CD14-positive monocyte (primary cell): ENCODE measurements around the gene GALNT18. TPM values are rescaled to one million over a fixed set of nuclear protein-coding genes. Genes with fewer than 3 reads are reported as not detected.

Source experiments
- DNase-seq, 3 donors: peaks; one replicate each; pipeline ENCODE4 v3.0.0-alpha.2; 2011 to 2022
- H2AFZ ChIP-seq: 2 replicates; pipeline ENCODE4 v1.6.0; 2012; ENCODE audit warnings: mild to moderate bottlenecking, low read depth, low read length, inconsistent platforms; ENCODE audit not compliant: insufficient read depth, poor library complexity, severe bottlenecking
- H3K27ac ChIP-seq, 2 donors: 1 replicate in 1 of 2; 2 replicates in 1 of 2; pipeline ENCODE4 v1.5.1; 2012 to 2013; ENCODE audit warnings: low read length in 2 of 2, control low read depth in 1 of 2, inconsistent platforms in 1 of 2, low read depth in 1 of 2, mild to moderate bottlenecking in 1 of 2
- H3K27me3 ChIP-seq, 2 donors: one replicate each; pipeline versions ENCODE4 v1.6.0 to v1.6.1; 2011 to 2013; ENCODE audit warnings: low read length in 2 of 2; ENCODE audit not compliant: control insufficient read depth in 2 of 2, insufficient read depth in 2 of 2
- H3K36me3 ChIP-seq, 2 donors: replicated peaks in 1 of 2; 1 replicate in 1 of 2; 2 replicates in 1 of 2; pipeline versions ENCODE4 v1.5.1 to v1.6.1; 2012 to 2013; ENCODE audit warnings: low read length in 2 of 2, control low read depth in 1 of 2, inconsistent platforms in 1 of 2, mild to moderate bottlenecking in 1 of 2; ENCODE audit not compliant: insufficient read depth in 2 of 2, control insufficient read depth in 1 of 2
- H3K4me1 ChIP-seq, 2 donors: 1 replicate in 1 of 2; 2 replicates in 1 of 2; pipeline versions ENCODE4 v1.5.1 to v1.6.1; 2012 to 2013; ENCODE audit warnings: low read length in 2 of 2, control low read depth in 1 of 2, inconsistent platforms in 1 of 2, mild to moderate bottlenecking in 1 of 2, moderate library complexity in 1 of 2; ENCODE audit not compliant: insufficient read depth in 2 of 2, control insufficient read depth in 1 of 2
- H3K4me2 ChIP-seq: replicated peaks from 2 replicates; pipeline ENCODE3; 2012; ENCODE audit warnings: low read length, moderate library complexity, mild to moderate bottlenecking; ENCODE audit not compliant: poor library complexity, severe bottlenecking; ENCODE audit errors: extremely low read depth
- H3K4me3 ChIP-seq, 3 experiments: fragments of 200-600 bp in 1 of 3; sonication (generic) in 1 of 3; replicated peaks in 1 of 3; 1 replicate in 2 of 3; 2 replicates in 1 of 3; pipeline ENCODE4 v1.5.1; 2011 to 2013; ENCODE audit warnings: low read length in 3 of 3, mild to moderate bottlenecking in 3 of 3, control low read depth in 2 of 3, low read depth in 2 of 3, inconsistent platforms in 1 of 3, moderate library complexity in 1 of 3
- H3K79me2 ChIP-seq: 2 replicates; pipeline ENCODE4 v1.6.0; 2012; ENCODE audit warnings: mild to moderate bottlenecking, control low read depth, inconsistent platforms, low read length, moderate library complexity; ENCODE audit not compliant: insufficient read depth
- H3K9ac ChIP-seq: 2 replicates; pipeline ENCODE4 v1.6.0; 2017; ENCODE audit warnings: low read length, mild to moderate bottlenecking; ENCODE audit not compliant: insufficient read depth, poor library complexity, severe bottlenecking
- H3K9me3 ChIP-seq, 2 donors: replicated peaks in 1 of 2; 1 replicate in 1 of 2; 2 replicates in 1 of 2; pipeline versions ENCODE4 v1.5.1 to v1.6.1; 2012 to 2013; ENCODE audit warnings: low read length in 2 of 2, control low read depth in 1 of 2; ENCODE audit not compliant: control insufficient read depth in 1 of 2, insufficient read depth in 1 of 2
- H4K20me1 ChIP-seq: 2 replicates; pipeline ENCODE4 v1.6.0; 2012; ENCODE audit warnings: mild to moderate bottlenecking, low read length, control low read depth, moderate library complexity; ENCODE audit not compliant: insufficient read depth
- H3K27ac Mint-ChIP-seq, 7 donors: one replicate each; pipeline ENCODE4 v1.8.0; 2020; ENCODE audit warnings: mild to moderate bottlenecking in 7 of 7, mixed read lengths in 7 of 7, moderate library complexity in 6 of 7, inconsistent platforms in 2 of 7
- H3K27me3 Mint-ChIP-seq, 3 donors: one replicate each; pipeline ENCODE4 v1.8.0; 2021 to 2022; ENCODE audit warnings: low read depth in 3 of 3, mild to moderate bottlenecking in 3 of 3, mixed read lengths in 3 of 3, moderate library complexity in 3 of 3, inconsistent platforms in 1 of 3
- H3K36me3 Mint-ChIP-seq, 2 donors: one replicate each; pipeline ENCODE4 v1.8.0; 2020; ENCODE audit warnings: mixed read lengths in 2 of 2, inconsistent platforms in 1 of 2, mild to moderate bottlenecking in 1 of 2
- H3K4me1 Mint-ChIP-seq: one replicate; pipeline ENCODE4 v1.8.0; 2020; ENCODE audit warnings: mild to moderate bottlenecking, mixed read lengths
- H3K4me3 Mint-ChIP-seq, 2 donors: one replicate each; pipeline ENCODE4 v1.8.0; 2020; ENCODE audit warnings: mild to moderate bottlenecking in 2 of 2, mixed read lengths in 2 of 2, moderate library complexity in 1 of 2
- H3K9me3 Mint-ChIP-seq, 7 donors: one replicate each; pipeline ENCODE4 v1.8.0; 2020 to 2022; ENCODE audit warnings: mixed read lengths in 7 of 7, mild to moderate bottlenecking in 6 of 7, moderate library complexity in 6 of 7, inconsistent platforms in 2 of 7
- CTCF ChIP-seq: fragments of 200-600 bp; IDR thresholded peaks from one replicate; pipeline ENCODE4 v1.8.0; 2022; ENCODE audit warnings: antibody characterized with exemption, mild to moderate bottlenecking
- WGBS: methylation state at CpG from one replicate; pipeline ENCODE4 v1.1.5; 2013; ENCODE audit warnings: missing lambda C conversion rate; ENCODE audit not compliant: insufficient coverage; 5-methylcytosine and 5-hydroxymethylcytosine counted together
- intact Hi-C, 2 donors: fragments of 100-400 bp; cut with micrococcal nuclease; formaldehyde crosslinking; loops; one replicate each; pipeline versions ENCODE4 v1.15.0 to v1.15.1; 2023
- polyA plus RNA-seq, 3 donors: library from polyadenylated mRNA; depleted of rRNA in 1 of 3; unstranded in 2 of 3; stranded (reverse) in 1 of 3; fragments of 300-500 nt in 2 of 3; fragments of >200 nt in 1 of 3; fragmentation: Illumina TruSeq in 2 of 3; gene quantifications; 1 replicate in 2 of 3; 2 replicates in 1 of 3; pipeline ENCODE4 v1.2.3, GENCODE V29; 2012 to 2021

Gene GALNT18
- polyA plus RNA-seq, 3 donors, result not detected

DNA sequence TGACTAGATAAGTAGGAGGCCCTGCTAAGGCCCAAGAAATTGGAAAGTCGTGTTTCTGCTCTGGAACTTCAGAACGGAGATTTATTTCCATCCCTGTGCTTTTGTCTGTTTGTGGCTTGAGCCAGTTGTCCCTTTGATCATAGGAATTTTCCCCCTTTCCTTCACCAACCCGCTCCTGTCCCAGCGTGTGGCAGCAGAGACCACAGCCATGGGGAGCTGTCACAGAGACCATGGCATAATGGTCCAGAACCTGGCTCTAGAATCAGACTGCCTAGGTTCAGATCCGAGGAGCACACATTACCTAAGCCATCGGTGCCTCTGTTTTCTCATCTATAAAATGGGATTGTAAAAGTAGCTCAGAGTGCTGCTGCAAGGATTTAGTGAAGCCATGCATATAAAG lies 128.1 kb downstream of the GALNT18 start:
- Mint-ChIP-seq H3K36me3 (no peaks in the 10 kb centered on the region), H3K4me3 (no peak overlapping the region), H3K27me3 (peaks cover 2 to 8% (median 8%) of the 10 kb centered on the region in 3 donors), H3K9me3 (no peaks in the 10 kb centered on the region), H3K27ac (no peak overlapping the region), H3K4me1 (no peaks in the 10 kb centered on the region)
- Histone ChIP-seq H4K20me1 (no peaks in the 10 kb centered on the region), H2AFZ (no peak overlapping the region), H3K4me2 (no peak overlapping the region), H3K27ac (no peak overlapping the region), H3K79me2 (no peaks in the 10 kb centered on the region), H3K4me1 (no peaks in the 10 kb centered on the region), H3K9ac (no peak overlapping the region), H3K36me3 (no peaks in the 10 kb centered on the region), H3K4me3 (no peak overlapping the region), H3K9me3 (no peaks in the 10 kb centered on the region), H3K27me3 (no peaks in the 10 kb centered on the region)
- WGBS, result 95% methylated on average over 4 of the region's 6 CpGs
- no peak for DNase-seq
- no peak for TF ChIP-seq CTCF
- intact Hi-C loops, result loop anchor here in 1 of 2 donors (2.0 kb wide), 1 partner anchor 35 kb away; no protein-coding TSS in a partner anchor

DNA sequence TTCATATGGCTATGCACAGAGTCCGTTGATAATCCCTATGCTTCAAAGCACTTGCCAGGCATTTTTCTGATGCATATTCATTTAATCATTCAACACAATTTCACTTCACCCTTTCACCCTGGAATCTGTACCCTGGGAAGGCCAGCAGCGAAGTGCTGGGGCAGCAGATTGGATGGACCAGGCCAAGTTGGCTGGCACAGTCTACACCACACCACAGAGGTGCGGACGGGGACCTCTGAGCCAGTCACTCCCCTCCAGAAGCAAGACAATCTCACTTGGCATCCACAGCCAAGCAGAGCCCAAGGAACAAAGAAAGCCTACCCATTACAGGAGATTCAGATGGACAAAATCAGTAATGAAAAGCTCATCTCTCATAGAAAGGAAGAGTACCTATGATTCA lies 130.2 kb downstream of the GALNT18 start:
- H3K9me3 Mint-ChIP-seq, result no peaks in the 10 kb centered on the region
- H3K9me3 ChIP-seq, result no peaks in the 10 kb centered on the region
- no peak overlapping the region for H3K9ac ChIP-seq
- H3K27ac ChIP-seq, result no peak overlapping the region
- H3K36me3 Mint-ChIP-seq, result no peaks in the 10 kb centered on the region
- H3K4me1 Mint-ChIP-seq, result no peaks in the 10 kb centered on the region
- no peak overlapping the region for H3K27ac Mint-ChIP-seq
- H3K4me1 ChIP-seq, result no peaks in the 10 kb centered on the region
- no peaks in the 10 kb centered on the region for H3K79me2 ChIP-seq
- no peak for DNase-seq
- no peak overlapping the region for H3K4me3 Mint-ChIP-seq
- H3K27me3 ChIP-seq, result no peaks in the 10 kb centered on the region
- intact Hi-C loops, result no loop called here
- peaks cover 0 to 10% (median 8%) of the 10 kb centered on the region in 3 donors for H3K27me3 Mint-ChIP-seq
- WGBS, result 90% methylated on average over 2 of the region's 4 CpGs
- TF ChIP-seq CTCF, result no peak
- H4K20me1 ChIP-seq, result no peaks in the 10 kb centered on the region
- no peak overlapping the region for H2AFZ ChIP-seq
- no peaks in the 10 kb centered on the region for H3K36me3 ChIP-seq
- H3K4me2 ChIP-seq, result no peak overlapping the region
- H3K4me3 ChIP-seq, result no peak overlapping the region
